Endodermal cell (in vitro differentiated cells): ENCODE data around the gene PLCXD1. TPM values are rescaled to one million over a fixed set of nuclear protein-coding genes. Genes with fewer than 3 reads are reported as not detected.
"Not testable (repeated sequence)": the region's sequence is repeated elsewhere in the genome, so short reads cannot be mapped to it uniquely, and the experiment has no call there.

Experiments
- DNase-seq: peaks from one replicate; pipeline ENCODE4 v3.0.0-alpha.2; 2017
- H3K27ac ChIP-seq: 2 replicates; pipeline ENCODE4 v1.5.1; 2013; ENCODE audit warnings: mild to moderate bottlenecking, low read depth, low read length, moderate library complexity
- H3K27me3 ChIP-seq: 2 replicates; pipeline ENCODE4 v1.6.1; 2013; ENCODE audit warnings: mild to moderate bottlenecking, low read length, moderate library complexity; ENCODE audit not compliant: insufficient read depth, control insufficient read depth, poor library complexity, severe bottlenecking
- H3K36me3 ChIP-seq: 2 replicates; pipeline ENCODE4 v1.7.0; 2013; ENCODE audit warnings: mild to moderate bottlenecking, low read length, moderate library complexity; ENCODE audit not compliant: control insufficient read depth, insufficient read depth
- H3K4me1 ChIP-seq: one replicate; pipeline ENCODE4 v1.7.0; 2013; ENCODE audit warnings: low read length; ENCODE audit not compliant: control insufficient read depth, insufficient read depth
- H3K4me3 ChIP-seq: 2 replicates; pipeline ENCODE4 v1.5.1; 2013; ENCODE audit warnings: mild to moderate bottlenecking, low read length, moderate library complexity
- H3K9ac ChIP-seq: 2 replicates; pipeline ENCODE4 v1.6.1; 2013; ENCODE audit warnings: mild to moderate bottlenecking, low read length, moderate library complexity; ENCODE audit not compliant: poor library complexity, severe bottlenecking; ENCODE audit errors: extremely low read depth
- H3K9me3 ChIP-seq: 2 replicates; pipeline ENCODE4 v1.6.1; 2013; ENCODE audit warnings: mild to moderate bottlenecking, low read length, moderate library complexity; ENCODE audit not compliant: control insufficient read depth
- H3K27ac Mint-ChIP-seq: 2 replicates; pipeline ENCODE4 v1.8.0; 2020; ENCODE audit warnings: mixed read lengths
- H3K27me3 Mint-ChIP-seq: 2 replicates; pipeline ENCODE4 v1.8.0; 2021; ENCODE audit warnings: mild to moderate bottlenecking, mixed read lengths; ENCODE audit not compliant: insufficient read depth
- H3K36me3 Mint-ChIP-seq: 2 replicates; pipeline ENCODE4 v1.8.0; 2020; ENCODE audit warnings: low read depth, mixed read lengths
- H3K4me1 Mint-ChIP-seq: 2 replicates; pipeline ENCODE4 v1.8.0; 2020; ENCODE audit warnings: mixed read lengths
- H3K4me3 Mint-ChIP-seq: 2 replicates; pipeline ENCODE4 v1.8.0; 2020; ENCODE audit warnings: mild to moderate bottlenecking, moderate library complexity, mixed read lengths
- H3K9me3 Mint-ChIP-seq: 2 replicates; pipeline ENCODE4 v1.8.0; 2020; ENCODE audit warnings: mild to moderate bottlenecking, mixed read lengths
- WGBS, 2 experiments: methylation state at CpG; one replicate each; pipeline versions ENCODE4 v1.1.5 to v1.1.7; 2013; ENCODE audit warnings: missing lambda C conversion rate in 2 of 2, mixed read lengths in 1 of 2; ENCODE audit not compliant: insufficient coverage in 1 of 2, insufficient read length in 1 of 2; 5-methylcytosine and 5-hydroxymethylcytosine counted together
- total RNA-seq, 2 donors: library from RNA; stranded (reverse); fragmentation: NEBNext Ultra II Directional in 1 of 2; extraction: Animal tissue kit (Norgen Biotek cat#: 25700) in 1 of 2; gene quantifications; 2 replicates in 1 of 2; 3 replicates in 1 of 2; pipeline ENCODE4 v1.2.1, GENCODE V29; 2021
- TF ChIP-seq, protein P1 (sequence below): fragments of 200-600 bp; sonication (generic); conservative IDR thresholded peaks from 2 replicates; pipeline ENCODE4 v1.5.0; 2021; ENCODE audit warnings: antibody characterized with exemption, mild to moderate bottlenecking

The PLCXD1 gene
- total RNA-seq, 2 donors from 2014 or later, result 70.3 to 96.9 TPM

DNA sequence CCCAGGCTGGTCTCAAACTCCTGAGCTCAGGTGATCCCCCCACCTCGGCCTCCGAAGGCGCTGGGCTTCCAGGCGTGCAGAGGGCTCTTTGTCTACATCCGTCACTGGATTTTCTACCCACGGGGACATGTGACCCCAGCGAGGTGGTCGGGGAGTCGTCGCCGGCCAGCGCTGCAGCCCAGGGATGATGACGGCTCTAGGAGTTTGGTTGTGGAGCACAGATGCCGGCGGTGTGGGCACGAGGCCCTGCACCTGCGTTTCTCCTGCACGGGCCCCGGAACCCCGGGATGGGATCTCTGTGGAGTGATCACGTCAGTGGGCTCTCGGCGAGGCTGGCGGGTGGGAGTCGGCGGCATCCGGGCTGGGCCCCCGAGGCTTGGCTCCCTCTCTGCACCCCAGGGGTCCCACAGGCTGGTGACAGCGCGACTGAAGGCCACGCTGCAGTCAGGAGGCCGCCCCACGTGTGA lies 46.5 kb downstream of the PLCXD1 start:
- DNase-seq, result no peak
- TF ChIP-seq, protein P1, sequence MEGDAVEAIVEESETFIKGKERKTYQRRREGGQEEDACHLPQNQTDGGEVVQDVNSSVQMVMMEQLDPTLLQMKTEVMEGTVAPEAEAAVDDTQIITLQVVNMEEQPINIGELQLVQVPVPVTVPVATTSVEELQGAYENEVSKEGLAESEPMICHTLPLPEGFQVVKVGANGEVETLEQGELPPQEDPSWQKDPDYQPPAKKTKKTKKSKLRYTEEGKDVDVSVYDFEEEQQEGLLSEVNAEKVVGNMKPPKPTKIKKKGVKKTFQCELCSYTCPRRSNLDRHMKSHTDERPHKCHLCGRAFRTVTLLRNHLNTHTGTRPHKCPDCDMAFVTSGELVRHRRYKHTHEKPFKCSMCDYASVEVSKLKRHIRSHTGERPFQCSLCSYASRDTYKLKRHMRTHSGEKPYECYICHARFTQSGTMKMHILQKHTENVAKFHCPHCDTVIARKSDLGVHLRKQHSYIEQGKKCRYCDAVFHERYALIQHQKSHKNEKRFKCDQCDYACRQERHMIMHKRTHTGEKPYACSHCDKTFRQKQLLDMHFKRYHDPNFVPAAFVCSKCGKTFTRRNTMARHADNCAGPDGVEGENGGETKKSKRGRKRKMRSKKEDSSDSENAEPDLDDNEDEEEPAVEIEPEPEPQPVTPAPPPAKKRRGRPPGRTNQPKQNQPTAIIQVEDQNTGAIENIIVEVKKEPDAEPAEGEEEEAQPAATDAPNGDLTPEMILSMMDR, result no peak
- Mint-ChIP-seq H3K4me1 (no peaks in the 10 kb centered on the region), H3K9me3 (peaks cover 5% of the 10 kb centered on the region), H3K4me3 (no peak overlapping the region), H3K27me3 (no peaks in the 10 kb centered on the region), H3K27ac (no peak overlapping the region), H3K36me3 (no peaks in the 10 kb centered on the region)
- no peaks in the 10 kb centered on the region for H3K4me1 ChIP-seq
- H3K9me3 ChIP-seq, result no peaks in the 10 kb centered on the region
- no peaks in the 10 kb centered on the region for H3K36me3 ChIP-seq
- no peak overlapping the region for H3K4me3 ChIP-seq
- H3K27ac ChIP-seq, result no peak overlapping the region
- no peaks in the 10 kb centered on the region for H3K27me3 ChIP-seq
- WGBS, 2 experiments, result 91 to 94% methylated on average over 25 to 33 of the region's 33 CpGs
- no peak overlapping the region for H3K9ac ChIP-seq

GRCh38 chrX:329291-329910 lies 48.2 kb downstream of the PLCXD1 start:
- 94 to 100% methylated on average over 4 to 19 of the region's 23 CpGs for WGBS, 2 experiments
- Mint-ChIP-seq H3K36me3 (peaks cover 1% of the 10 kb centered on the region), H3K27ac (no peak overlapping the region), H3K4me3 (no peak overlapping the region), H3K4me1 (no peaks in the 10 kb centered on the region), H3K9me3 (peaks cover 5% of the 10 kb centered on the region), H3K27me3 (no peaks in the 10 kb centered on the region)
- Histone ChIP-seq H3K4me3 (no peak overlapping the region), H3K27ac (no peak overlapping the region), H3K4me1 (no peaks in the 10 kb centered on the region), H3K36me3 (no peaks in the 10 kb centered on the region), H3K27me3 (no peaks in the 10 kb centered on the region), H3K9me3 (no peaks in the 10 kb centered on the region), H3K9ac (no peak overlapping the region)
- TF ChIP-seq, protein P1, result no peak
- no peak for DNase-seq

DNA sequence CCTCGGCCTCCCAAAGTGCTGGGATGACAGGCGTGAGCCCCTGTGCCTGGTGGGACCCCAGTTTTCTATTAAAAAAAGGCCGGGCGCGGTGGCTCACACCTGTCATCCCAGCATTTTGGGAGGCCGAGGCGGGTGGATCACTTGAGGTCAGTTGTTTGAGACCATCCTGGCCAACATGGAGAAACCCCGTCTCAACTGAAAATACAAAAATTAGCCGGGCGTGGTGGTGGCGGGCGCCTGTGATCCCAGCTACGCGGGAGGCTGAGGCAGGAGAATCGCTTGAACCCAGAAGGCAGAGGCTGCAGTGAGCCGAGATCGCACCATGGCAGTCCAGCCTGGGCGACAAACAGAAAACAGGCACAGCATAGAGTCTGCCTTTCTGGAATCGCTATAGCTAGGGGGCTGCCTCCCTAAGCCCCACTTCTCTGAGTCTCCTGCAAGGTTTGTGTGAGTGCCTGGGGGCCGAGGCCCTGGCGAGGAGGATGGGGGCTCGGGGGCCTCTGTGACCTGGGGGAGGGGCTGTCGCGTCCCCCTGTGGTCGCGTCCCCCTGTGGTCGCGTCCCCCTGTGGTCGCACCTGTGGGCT lies 49.1 kb downstream of the PLCXD1 start:
- WGBS, 2 experiments, result 90 to 95% methylated on average over 21 to 29 of the region's 29 CpGs
- not testable (repeated sequence) for H3K9ac ChIP-seq, H3K36me3 Mint-ChIP-seq, H3K36me3 ChIP-seq, H3K9me3 Mint-ChIP-seq, H3K4me3 ChIP-seq, H3K4me1 ChIP-seq, H3K27me3 ChIP-seq, H3K27ac Mint-ChIP-seq, H3K4me1 Mint-ChIP-seq, H3K9me3 ChIP-seq, H3K27me3 Mint-ChIP-seq, DNase-seq, H3K4me3 Mint-ChIP-seq, H3K27ac ChIP-seq
